Esophagus muscularis mucosa (tissue), 4 donors: ENCODE results near the gene DCDC2. TPM values are rescaled to one million over a fixed set of nuclear protein-coding genes. Genes with fewer than 3 reads are reported as not detected.

Source experiments
- DNase-seq: peaks from one replicate; pipeline ENCODE4 v3.0.0-alpha.2; 2017; ENCODE audit errors: extremely low spot score
- H3K27ac ChIP-seq, 4 donors: fragments of 200-600 bp; sonication (generic); replicated peaks in 1 of 4; 1 replicate in 3 of 4; 2 replicates in 1 of 4; pipeline ENCODE4 v1.5.1; 2016 to 2019; ENCODE audit warnings: mild to moderate bottlenecking in 1 of 4
- H3K27me3 ChIP-seq, 4 donors: fragments of 200-600 bp; sonication (generic); one replicate each; pipeline versions ENCODE4 v1.5.1 to v1.6.0; 2016 to 2019
- H3K36me3 ChIP-seq, 4 donors: fragments of 200-600 bp; sonication (generic); one replicate each; pipeline ENCODE4 v1.5.1; 2016 to 2019
- H3K4me1 ChIP-seq, 4 donors: fragments of 200-600 bp; sonication (generic); one replicate each; pipeline ENCODE4 v1.5.1; 2016 to 2019
- H3K4me3 ChIP-seq, 4 donors: fragments of 200-600 bp; sonication (generic); 1 replicate in 2 of 4; 2 replicates in 2 of 4; pipeline ENCODE4 v1.5.1; 2016 to 2019; ENCODE audit warnings: mild to moderate bottlenecking in 4 of 4, moderate library complexity in 1 of 4
- H3K9me3 ChIP-seq, 4 donors: fragments of 200-600 bp; sonication (generic); 1 replicate in 3 of 4; 2 replicates in 1 of 4; pipeline ENCODE4 v1.5.1; 2016 to 2019
- EP300 ChIP-seq: sonication (generic); formaldehyde crosslinking; IDR thresholded peaks from one replicate; pipeline ENCODE4 v1.6.1; 2017; ENCODE audit warnings: antibody characterized with exemption
- POLR2A ChIP-seq: fragments of 450-650 bp; IDR thresholded peaks from one replicate; pipeline ENCODE4 v1.6.1; 2017; ENCODE audit warnings: antibody characterized with exemption, moderate library complexity, mild to moderate bottlenecking, low read depth
- POLR2AphosphoS5 ChIP-seq, 2 donors: sonication (generic); formaldehyde crosslinking; IDR thresholded peaks; one replicate each; pipeline ENCODE4 v1.6.1; 2017; ENCODE audit warnings: antibody characterized with exemption in 2 of 2
- WGBS: methylation state at CpG from one replicate; pipeline ENCODE4 v1.1.5; 2018; 5-methylcytosine and 5-hydroxymethylcytosine counted together
- intact Hi-C: fragments of 100-400 bp; cut with DNase I; formaldehyde crosslinking; loops from one replicate; pipeline ENCODE4 v1.15.1; 2023
- small RNA-seq, 3 donors: library from RNA; depleted of rRNA; stranded (forward); fragments of <200 nt; gene quantifications; one replicate each; pipeline ENCODE3, GENCODE V24; 2016
- total RNA-seq, 4 donors: library from RNA; depleted of rRNA; stranded (reverse); fragments of >200 nt; gene quantifications; one replicate each; pipeline versions ENCODE4 v1.1.0 to v1.2.1, GENCODE V29; 2016
- TF ChIP-seq, protein P1 (sequence below), 3 experiments: fragments of 200-600 bp in 2 of 3; fragments of 450-650 bp in 1 of 3; sonication (generic) in 2 of 3; IDR thresholded peaks; one replicate each; pipeline ENCODE4 v1.5.1; 2017 to 2019; ENCODE audit warnings: antibody characterized with exemption in 3 of 3, mild to moderate bottlenecking in 2 of 3, moderate library complexity in 1 of 3

DCDC2 gene
- total RNA-seq, 4 donors from 2014 or later: not detected

DNA sequence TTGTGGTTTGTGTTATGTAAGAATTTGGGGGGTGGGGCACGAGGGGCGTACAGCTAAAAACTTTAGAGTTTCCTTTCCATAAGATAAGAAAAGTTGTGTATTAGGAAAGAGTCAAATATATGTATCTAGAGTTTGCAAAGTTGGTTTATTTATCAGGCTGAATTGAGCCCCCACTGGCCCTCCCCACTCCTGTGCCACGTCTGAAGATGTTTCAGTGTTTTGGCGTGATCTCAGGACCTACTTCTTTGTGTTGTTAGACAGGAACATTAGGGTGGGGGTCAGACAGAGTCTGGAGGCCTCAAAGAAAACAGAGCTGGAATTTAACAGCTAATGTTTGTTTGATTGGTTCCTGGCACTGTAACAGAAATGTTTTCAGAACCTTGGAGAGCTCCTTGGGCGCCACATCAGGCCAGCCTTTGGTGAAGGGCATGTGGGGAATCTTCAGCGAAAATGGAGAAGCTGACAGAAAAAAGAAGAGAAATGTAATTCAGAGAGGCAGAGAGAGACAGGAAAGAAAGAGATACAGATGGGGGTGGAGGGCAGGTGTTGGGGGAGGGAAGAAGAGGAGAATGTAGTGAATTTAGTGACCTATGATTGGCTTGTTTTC, 231.2 kb downstream of the DCDC2 start:
- Histone ChIP-seq H3K4me3 (peak overlapping the region in 2 of 4 donors; percentile 31 to 34), H3K27me3 (peaks cover 0 to 8% (median 0%) of the 10 kb centered on the region in 4 donors), H3K9me3 (no peaks in the 10 kb centered on the region), H3K36me3 (no peaks in the 10 kb centered on the region), H3K4me1 (peaks cover 0 to 11% (median 10%) of the 10 kb centered on the region in 4 donors), H3K27ac (no peak overlapping the region)
- WGBS: 2% methylated on average over 6 of the region's 6 CpGs
- DNase-seq: peak; percentile 42
- TF ChIP-seq EP300 (no peak), POLR2A (no peak), POLR2AphosphoS5 (IDR thresholded peaks at IDR 0.05) (no peak)
- TF ChIP-seq, protein P1, sequence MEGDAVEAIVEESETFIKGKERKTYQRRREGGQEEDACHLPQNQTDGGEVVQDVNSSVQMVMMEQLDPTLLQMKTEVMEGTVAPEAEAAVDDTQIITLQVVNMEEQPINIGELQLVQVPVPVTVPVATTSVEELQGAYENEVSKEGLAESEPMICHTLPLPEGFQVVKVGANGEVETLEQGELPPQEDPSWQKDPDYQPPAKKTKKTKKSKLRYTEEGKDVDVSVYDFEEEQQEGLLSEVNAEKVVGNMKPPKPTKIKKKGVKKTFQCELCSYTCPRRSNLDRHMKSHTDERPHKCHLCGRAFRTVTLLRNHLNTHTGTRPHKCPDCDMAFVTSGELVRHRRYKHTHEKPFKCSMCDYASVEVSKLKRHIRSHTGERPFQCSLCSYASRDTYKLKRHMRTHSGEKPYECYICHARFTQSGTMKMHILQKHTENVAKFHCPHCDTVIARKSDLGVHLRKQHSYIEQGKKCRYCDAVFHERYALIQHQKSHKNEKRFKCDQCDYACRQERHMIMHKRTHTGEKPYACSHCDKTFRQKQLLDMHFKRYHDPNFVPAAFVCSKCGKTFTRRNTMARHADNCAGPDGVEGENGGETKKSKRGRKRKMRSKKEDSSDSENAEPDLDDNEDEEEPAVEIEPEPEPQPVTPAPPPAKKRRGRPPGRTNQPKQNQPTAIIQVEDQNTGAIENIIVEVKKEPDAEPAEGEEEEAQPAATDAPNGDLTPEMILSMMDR (IDR thresholded peaks at IDR 0.05): no peak
- intact Hi-C loops: no loop called here

DNA sequence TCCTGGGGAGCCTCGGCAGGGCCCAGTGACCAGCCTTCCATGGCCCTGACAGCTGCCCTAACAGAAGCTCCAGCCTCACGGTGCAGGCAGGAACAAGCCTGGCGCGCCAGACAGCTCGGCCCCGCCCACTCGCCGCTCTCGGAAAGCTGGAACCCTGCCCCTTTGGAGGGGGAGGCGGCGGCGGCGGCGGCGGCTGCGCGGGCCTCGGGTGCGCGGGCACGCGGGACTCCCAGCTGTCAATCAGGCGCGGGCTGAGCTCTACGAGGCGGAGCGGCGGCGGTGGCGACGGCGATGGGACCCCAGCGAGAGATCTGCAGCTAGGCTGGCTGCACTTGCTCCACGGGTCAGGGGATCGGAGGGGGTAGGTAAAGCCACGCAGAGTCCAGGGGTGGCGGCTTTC, 231.9 kb downstream of the DCDC2 start, which contains the start of gene NRSN1:
NRSN1 (plus strand) TSS at position 236 of the 400 bp plus-strand sequence. CDS start 8,113 bp downstream, outside the sequence.
- 4% methylated on average over 10 of the region's 37 CpGs for WGBS
- H3K36me3 ChIP-seq: no peaks in the 10 kb centered on the region
- peaks cover 0 to 11% (median 10%) of the 10 kb centered on the region in 4 donors for H3K4me1 ChIP-seq
- peaks cover 0 to 8% (median 0%) of the 10 kb centered on the region in 4 donors for H3K27me3 ChIP-seq
- no peaks in the 10 kb centered on the region for H3K9me3 ChIP-seq
- intact Hi-C loops: no loop called here
- TF ChIP-seq POLR2A (no peak), POLR2AphosphoS5 (IDR thresholded peaks at IDR 0.05) (no peak), EP300 (no peak)
- TF ChIP-seq, protein P1 (IDR thresholded peaks at IDR 0.05): no peak
- H3K4me3 ChIP-seq: peak within 1 kb of the TSS; percentile 28 to 45 (median 32)
- DNase-seq: peak; percentile 34
- no peak within 1 kb of the TSS for H3K27ac ChIP-seq

DNA sequence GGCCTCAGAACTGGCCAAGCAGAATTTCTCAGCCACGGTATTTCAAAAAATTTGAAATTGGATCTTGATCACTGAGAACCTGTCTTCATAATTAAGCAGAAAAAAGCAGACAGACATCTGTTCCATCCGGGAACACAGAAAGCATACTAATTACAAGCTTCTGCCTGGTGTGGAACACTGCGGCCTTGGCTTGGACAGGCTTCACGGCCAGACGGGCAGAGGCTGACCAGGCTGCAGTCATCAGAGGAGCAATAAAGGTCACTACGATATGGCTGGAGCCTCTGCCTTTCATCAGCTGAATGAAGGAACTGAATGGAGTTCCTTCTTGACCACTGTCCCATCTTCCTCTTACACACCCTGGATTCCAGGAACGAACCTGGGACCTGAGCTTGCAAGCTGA, 235.7 kb downstream of the DCDC2 start:
- H3K36me3 ChIP-seq: no peaks in the 10 kb centered on the region
- DNase-seq: peak; percentile 60
- peaks cover 0 to 11% (median 10%) of the 10 kb centered on the region in 4 donors for H3K4me1 ChIP-seq
- H3K4me3 ChIP-seq: no peak overlapping the region
- intact Hi-C loops: no loop called here
- no peaks in the 10 kb centered on the region for H3K9me3 ChIP-seq
- H3K27me3 ChIP-seq: peaks cover 0 to 8% (median 0%) of the 10 kb centered on the region in 4 donors
- TF ChIP-seq POLR2A (no peak), EP300 (no peak), POLR2AphosphoS5 (IDR thresholded peaks at IDR 0.05) (no peak)
- TF ChIP-seq, protein P1 (IDR thresholded peaks at IDR 0.05): no peak
- WGBS: 89% methylated on average over 7 of the region's 7 CpGs
- no peak overlapping the region for H3K27ac ChIP-seq

Small RNA genes within 50 kb of the gene (small RNA-seq; reads per million reads assigned to genes)
- 0 reads per million in 3 donors for gene RF00218
- 0 reads per million in 3 donors for gene RNU6-391P

Other genes with a start within 250 kb of the DCDC2 start
- 1 to 10 TPM in 1 of 4 donors, under 1 TPM in 3; 0.11 to 1.2 (median 0.54) TPM for gene NRSN1, start 231.8 kb downstream of the DCDC2 start, total RNA-seq
- 10 to 100 TPM; 24.5 to 30.7 (median 25.5) TPM for gene MRS2, start 44.9 kb upstream of the DCDC2 start, total RNA-seq
- 1 to 10 TPM; 3.8 to 5.3 (median 4.1) TPM for gene GPLD1, start 131.5 kb upstream of the DCDC2 start, total RNA-seq
- gene ALDH5A1, start 136.9 kb upstream of the DCDC2 start, total RNA-seq: 1 to 10 TPM; 2.5 to 3.5 (median 3.3) TPM